Stimulated activated CD8-positive, alpha-beta memory T cell treated with anti-CD3 and anti-CD28 coated beads, Interleukin-7, amount 100 ng/mL, for 1 hour (primary cell): ENCODE results near the gene IER2.

Experiments
- DNase-seq, 2 donors: peaks; one replicate each; pipeline ENCODE4 v3.0.0-alpha.2; 2020; ENCODE audit warnings: low read depth in 2 of 2

The IER2 gene, protein sequence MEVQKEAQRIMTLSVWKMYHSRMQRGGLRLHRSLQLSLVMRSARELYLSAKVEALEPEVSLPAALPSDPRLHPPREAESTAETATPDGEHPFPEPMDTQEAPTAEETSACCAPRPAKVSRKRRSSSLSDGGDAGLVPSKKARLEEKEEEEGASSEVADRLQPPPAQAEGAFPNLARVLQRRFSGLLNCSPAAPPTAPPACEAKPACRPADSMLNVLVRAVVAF

DNA sequence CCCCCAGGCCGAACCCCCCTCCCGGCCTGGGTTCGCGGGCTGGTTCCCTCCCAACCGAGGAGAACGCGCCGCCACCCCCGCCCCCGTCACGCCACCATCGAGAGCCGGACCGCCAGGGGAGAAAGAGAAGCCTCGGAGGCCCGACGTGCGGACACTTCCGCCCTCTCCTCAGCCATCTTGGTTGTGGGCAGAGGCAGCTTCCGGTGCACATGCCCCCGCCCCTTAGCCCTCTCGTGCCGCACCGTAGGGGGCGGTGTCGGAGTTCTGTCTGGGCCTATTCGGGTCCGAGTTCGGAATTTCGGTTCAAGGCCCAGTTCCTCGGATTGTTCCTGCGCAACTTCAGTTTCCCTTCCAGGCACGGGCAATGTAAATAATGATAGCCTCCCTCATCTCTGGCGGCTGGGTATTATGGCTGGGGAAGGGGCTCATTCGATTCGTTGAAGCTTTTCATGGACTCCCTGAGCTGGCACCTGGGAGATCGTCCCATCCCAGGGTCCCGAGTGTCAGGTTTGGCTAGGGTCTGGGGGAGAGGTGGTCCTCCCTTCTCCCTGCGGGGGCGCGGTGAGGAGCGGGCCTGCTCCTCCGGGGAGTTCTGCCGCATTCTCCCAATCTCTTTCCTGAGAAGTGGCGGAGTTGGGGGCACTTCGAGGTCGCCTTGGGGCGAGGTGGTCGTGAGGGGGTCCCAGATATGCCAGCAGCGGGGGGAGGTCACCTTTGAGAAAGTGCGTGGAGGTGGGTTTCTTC, at the start of gene IER2, which contains the start of gene STX10:
IER2 (plus strand) TSS at position 225 of the 744 bp plus-strand sequence. CDS start 2,776 bp downstream, outside the sequence.
STX10 (minus strand) TSS at position 189 of the 744 bp plus-strand sequence. CDS start 202 bp downstream, outside the sequence.
- peak; percentile 84 to 88 for DNase-seq

DNA sequence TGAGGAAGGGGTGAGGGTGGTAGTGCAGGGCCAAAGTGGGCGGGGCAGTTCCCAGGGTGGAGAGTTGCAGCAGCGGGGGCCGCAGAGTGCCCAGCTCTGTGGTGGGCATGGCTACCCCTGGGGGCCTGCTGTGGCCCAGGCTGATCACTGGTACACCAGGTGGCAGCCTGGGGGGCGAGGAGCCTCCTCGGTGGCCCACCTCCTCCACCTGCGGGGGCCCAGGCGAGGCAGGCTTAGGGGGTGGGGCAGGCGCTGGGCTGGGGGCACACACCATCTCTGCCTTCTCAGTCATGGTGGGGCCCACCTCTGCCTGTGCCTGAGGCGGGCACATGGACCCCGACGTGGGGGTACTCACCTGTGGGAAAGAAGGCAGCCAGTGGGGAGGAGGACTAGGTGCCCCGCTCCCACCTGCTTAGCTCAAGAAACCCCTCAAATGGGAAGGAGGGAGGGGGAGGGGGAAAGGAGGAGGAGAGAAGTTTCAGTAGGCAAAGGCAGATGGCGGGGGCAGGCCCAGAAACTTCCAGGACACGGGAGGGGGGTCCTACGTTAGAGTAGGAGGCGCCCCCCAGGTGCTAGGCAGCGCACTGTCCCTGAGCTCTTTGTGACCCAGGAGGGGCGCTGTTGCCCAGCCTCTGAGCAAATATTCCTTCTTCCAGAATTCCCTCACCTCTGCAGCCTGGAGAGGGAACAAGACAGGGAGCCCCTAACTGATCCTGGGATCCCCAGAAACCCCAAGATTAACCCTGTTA, 49.2 kb upstream of the IER2 start:
- DNase-seq: no peak

DNA sequence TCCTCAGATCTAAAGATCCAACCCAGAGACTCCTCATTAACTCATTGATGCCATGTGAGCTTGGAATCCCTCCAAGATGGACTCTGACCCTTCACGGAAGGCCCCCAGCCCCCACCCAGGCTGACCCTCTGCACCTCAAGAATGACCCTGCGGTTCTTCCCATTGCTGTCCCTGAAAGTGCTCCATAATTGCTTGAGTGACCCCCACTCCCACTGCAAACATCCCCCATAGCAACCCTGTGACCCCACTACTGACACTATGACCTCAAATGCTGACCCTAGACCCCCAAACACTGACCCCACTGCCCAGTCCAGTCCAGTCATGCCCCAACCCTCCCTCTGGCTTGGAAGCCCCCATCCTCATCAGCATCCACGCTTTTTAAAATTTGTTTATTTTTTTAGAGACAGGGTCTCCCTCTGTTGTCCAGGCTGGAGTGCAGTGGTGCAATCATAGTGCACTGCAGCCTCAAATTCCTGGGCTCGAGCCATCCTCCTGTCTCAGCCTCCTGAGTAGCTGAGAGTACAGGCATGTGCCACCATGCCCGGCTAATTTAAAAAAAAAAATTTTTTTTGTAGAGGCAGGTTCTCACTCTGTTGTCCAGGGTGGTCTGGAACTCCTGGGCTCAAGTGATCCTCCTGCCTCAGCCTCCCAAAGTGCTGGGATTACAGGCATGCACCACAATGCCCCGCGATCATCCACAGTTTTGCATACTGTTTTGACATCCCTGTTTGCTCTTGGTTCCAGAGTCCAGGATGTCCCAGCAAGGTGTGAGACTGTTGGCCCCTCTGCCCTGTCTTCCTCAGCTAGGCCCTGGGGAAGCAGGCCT, 48.4 kb upstream of the IER2 start:
- no peak for DNase-seq

DNA sequence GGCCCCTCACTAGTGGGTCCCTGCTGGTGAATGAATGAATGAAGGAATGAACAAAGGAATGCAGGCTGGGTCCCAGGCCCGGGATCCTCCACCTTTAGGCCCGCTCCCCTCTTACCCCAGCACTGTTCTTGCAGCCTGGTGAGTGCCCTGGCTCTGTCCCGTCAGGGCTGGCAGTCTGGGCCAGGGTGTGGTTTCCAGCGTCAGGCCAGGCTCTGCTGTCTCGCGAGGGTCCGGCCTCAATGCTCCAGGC, 47.9 kb upstream of the IER2 start:
- DNase-seq: no peak

DNA sequence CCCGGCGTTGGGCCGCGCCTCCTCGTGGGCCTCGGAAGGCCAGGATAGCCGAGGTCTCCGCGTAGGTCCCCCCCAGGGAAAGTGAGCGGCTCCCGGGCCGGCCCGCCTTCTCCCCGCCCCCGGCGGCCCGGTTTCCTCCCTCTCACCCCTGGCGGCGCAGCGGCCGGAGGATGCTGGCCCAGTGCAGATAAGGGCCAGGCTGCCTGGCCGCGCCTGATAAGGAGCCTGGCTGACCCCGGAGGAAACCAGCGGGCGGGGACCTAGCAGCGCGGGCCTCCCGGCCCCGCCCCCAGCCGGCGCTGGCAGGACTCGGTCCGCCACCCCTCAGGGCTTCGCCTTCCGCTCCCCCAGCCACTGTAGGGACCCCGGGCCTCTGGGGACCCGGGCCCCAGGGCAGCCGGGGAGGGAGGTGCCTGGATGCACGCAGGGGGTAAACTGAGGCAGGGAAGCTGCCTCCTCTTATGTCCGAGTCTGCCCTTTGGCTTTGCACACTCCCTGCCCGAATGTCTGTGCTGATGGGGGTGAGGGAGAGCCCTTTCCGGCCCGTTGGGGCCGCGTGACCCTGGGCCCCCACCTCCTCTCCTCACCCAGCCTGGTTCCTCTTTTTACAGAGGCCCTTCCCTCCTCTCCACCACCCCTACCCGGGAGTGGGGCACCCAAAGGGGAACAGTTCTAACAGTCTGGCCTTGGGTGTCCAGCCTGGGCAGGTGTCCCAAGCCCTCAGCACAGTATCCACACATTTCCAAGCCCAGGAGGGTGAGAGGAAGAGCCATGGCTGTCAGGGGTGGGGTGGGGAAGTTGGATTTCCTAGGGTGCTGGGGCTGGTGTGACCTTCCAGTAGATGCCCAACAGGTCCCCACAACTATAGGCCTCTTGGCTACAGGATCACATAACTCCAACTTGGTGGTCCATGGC, 47.3 kb upstream of the IER2 start, which contains the start of gene LYL1:
LYL1 (minus strand) TSS at position 193 of the 915 bp plus-strand sequence. CDS start 1,687 bp downstream, outside the sequence.
- DNase-seq: no peak

DNA sequence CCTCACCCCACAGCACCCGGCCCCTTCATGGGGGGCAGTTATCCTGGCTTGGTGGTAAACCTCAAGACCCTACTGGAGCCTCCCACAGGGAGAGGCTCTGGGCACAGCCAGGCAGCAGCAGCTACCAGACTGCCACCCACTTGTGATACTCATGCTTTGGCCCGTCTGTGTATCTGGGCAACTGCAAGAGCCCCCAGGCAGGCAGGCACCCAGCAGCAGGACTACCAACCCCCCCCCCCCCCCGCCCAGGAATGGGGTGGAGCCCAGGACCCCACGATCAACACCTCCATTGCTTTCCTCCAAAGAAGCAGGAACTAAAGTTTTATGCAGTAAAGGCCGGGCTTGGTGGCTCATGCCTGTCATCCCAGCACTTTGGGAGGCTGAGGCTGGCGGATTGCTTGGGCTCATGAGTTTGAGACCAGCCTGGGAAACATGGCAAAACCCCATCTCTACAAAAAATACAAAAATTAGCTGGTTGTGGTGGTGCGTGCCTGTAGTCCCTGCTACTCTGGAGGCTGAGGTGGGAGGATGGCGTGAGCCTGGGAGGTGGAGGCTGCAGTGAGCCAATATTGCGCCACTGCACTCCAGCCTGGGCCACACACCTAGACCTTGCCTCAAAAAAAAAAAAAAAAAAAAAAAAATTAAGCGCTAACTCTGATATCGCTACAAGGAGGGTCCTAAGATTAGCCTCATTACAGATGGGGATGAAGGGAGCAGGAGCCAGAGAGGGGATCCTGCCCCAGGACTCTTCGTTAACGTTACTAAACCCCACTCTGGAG, 46.4 kb upstream of the IER2 start:
- no peak for DNase-seq

DNA sequence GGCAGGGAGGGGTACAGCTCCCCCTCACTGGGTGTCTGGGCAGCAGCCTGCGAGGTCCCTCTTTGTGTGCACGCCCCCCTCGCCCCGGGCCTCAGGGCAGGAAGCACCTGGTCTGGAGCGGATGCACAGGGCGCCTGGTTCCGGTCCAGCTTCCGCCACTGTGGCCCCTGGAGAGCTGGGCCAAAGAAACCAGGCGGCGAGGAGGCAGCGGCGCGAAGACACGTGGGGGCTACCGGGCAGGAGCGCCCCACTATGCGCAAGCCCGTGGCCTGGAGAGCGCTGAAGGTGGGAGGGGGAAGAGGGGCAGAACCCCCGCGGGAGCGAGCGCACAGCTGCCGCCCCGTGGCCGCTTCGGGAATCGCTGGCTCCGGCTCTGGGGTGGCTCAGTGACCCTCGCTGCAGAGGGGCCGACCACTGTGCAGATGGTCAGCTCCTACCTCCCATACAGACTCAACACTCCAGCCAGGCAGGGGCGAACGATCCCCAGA, 45.8 kb upstream of the IER2 start:
- DNase-seq: peak in 1 of 2 donors; percentile 53

DNA sequence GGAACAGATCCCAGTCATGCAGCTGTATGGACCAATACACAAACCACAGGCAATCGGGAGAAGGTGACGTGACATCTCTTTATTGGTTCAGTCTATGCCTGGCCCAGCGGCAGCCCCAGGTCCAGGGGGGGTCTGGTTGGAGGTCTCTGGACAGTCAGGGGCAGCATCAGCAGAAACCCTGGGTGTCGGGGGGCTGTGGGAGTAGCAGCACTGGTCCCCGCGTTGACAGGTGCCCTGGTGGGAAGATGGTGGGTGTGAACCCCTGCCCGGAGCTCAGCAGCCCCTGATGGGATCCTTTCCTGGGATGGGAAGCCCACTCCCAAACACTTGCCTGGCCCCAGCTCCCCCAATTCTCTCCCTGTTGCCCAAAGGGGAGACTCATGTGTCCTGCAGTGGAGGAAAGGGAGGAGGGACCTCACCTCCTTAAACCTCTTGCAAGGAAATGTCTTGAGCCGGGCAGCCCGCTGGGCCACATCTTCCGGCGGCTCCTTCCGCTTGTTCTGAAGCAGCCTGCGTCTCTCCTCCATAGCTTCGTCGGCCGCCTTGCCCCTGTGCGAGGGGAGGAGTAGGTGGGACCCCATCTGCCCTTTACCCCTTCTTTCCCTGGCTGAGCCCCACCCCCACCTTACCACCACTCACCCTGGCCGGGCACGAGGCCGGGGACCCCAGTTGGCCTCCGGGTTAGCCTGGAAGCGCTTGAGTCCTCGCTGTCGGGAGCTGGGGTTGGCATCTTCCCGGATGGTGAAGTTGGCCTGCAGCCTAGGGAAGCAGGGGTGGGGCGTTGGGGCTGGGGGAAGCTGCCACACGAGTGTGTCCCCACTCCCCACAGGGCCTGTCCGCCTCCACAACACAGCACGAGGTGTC, 45.1 kb upstream of the IER2 start:
- no peak for DNase-seq

DNA sequence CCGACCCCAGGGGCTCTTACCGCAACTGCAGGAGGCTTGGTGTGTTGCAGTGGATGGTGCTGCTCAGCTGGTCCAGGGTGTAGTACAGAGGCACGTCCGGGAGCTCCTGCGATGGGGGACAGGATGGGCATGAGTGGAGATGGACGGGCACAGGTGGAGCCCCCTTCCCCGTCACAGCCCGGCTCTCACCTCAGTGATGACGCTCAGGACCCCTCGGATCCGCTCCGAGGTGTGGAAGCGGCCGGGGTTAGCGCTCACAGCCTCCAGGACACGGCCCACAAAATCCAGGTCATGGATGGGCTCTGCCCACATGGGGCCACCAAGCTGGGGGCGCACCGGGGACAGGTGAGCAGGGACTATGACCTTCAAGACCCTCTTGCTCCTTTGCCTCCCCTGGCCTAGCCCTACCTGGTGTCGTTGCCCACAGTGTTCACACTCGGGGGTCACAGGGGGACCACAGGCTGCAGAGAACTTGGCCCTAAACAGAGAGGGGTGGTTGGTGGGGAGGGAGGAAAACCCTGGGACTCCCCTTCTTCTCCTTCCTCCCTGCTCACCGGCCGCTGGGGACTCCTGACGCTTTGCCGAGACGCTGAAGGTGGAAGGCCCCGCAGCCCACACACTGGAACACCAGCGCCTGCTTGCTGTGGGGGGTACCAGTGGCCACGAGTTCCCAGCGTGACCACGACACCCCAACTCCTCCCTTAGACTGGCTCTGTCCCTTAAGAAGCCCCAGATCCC, 40.7 kb upstream of the IER2 start:
- DNase-seq: no peak

DNA sequence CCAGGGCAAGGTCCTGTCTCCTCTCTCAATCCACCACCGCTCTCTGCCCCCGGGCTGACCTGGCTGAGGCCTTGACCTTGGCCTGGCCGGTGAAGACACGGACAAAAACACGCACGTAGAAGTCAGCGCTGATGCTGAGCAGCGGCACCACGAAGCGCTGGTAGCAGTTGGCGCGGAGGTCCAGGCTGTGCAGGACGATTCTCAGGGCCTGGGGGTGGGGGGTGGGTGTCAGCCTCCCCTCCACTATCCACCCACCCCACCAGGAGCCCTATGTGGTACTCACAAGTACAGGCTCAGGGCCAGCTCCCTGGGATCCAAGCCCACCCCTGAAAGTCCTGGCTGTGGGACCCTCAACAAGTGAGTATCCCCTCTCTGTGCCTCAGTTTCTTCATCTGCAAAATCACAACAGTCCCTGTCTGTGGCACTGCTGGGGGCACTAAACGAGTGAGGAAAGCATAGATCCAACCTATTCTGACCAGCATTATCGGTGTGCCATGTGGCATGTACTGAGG, 40.1 kb upstream of the IER2 start:
- DNase-seq: no peak

DNA sequence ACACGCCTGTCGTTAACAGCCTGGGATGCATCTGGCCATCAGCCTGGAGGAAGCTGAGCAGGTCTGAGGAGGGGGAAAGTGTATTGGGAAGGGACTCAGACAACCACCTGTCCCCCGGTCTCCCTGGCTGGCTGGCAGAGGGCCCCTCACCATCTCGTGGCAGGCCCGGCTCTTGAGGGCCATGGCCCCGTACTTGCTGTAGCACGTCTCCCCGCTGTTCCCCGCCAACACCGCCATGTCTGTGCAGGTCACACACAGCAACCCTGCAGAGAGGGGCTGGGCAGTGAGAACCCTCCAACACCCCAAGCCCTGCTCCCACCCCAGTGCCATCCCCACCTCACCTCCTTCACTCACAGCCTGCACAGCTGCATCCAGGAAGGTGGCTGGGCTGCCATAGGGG, 37.7 kb upstream of the IER2 start:
- DNase-seq: no peak

DNA sequence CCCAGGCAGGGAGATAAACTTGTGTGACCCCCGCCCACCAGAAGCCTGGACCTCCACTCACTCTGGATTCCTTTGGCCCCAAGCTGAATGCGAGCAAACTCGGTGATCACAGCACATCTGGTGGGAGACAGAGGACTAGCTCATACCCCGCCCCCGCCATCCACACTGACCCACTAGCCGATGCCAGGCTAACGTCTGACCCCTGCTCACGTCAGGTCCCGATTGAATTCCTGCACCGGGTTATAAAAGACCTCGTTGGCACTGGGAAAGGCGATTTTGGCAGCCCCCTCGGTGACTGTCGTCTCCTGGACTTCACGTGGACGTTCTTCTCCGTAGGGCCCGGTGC, 34.3 kb upstream of the IER2 start:
- DNase-seq: no peak

DNA sequence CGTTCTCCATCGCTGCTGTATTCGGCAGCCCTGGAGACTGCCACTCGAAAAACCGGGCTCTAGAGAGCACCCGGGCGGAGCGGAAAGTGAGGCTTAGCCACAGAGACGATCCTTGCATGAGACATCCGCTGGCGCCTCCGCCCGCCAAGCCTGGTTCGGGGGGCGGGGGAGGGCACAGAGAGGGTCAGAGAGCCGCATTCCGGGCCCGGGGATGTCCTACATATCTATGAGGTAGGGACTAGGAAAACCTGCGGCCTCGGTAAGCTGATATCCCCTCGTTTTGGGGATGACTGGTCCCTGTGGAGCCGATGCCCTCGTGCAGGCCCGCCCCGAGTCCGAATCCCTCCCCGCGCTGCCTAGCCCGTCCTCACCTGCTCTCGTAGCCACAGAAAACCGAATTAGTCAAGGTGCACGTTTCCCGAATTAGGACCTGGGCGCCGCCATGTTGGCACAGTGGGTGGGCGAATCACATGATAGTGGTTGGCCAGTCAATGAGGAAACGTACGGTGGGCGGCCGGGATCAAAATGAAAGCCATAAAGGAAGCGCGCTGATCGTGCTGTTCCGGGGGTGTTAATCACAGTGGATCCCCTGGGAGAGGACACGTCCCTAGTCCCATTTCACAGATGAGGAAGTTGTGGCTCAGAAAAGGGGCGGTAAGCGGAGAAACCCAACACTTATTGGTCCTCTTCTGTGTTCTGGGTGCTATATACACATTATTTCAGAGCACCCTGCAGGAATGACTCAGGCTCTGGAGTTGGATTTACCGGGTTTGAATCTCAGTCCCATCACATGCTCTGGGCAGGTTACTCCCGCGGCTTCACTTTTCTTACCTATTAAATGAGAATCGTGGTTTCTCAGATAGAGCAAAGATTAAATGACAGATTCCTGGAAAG, 33.7 kb upstream of the IER2 start, which contains the start of gene TRMT1:
TRMT1 (minus strand) TSS at position 459 of the 894 bp plus-strand sequence; CDS start at position 118, 341 bp downstream.
- DNase-seq: peak; percentile 74 to 77

DNA sequence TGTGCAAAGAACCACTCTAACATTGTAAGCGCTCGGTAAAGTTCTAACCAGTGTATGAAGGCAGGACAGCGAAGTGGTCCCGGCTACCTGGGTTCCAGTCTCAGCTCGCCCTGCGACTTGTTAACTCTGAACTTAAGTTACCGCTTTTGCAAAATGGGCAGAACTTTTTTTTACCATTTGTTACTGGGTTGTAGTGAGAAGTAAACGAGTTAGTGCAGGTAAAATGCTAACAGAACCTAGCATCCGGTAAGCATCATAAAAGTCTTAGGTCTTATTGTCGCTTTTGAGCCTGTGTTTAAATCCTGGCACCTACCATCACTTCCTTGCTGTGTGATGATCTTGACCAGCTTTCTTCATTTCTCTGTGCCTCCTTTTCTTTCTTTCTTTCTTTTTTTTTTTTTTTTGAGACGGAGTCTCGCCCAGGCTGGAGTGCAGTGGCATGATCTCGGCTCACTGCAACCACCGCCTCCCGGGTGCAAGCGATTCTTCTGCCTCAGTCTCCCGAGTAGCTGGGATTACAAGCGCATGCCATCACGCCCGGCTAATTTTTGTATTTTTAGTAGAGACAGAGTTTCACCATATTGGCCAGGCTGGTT, 32.9 kb upstream of the IER2 start:
- DNase-seq: no peak

DNA sequence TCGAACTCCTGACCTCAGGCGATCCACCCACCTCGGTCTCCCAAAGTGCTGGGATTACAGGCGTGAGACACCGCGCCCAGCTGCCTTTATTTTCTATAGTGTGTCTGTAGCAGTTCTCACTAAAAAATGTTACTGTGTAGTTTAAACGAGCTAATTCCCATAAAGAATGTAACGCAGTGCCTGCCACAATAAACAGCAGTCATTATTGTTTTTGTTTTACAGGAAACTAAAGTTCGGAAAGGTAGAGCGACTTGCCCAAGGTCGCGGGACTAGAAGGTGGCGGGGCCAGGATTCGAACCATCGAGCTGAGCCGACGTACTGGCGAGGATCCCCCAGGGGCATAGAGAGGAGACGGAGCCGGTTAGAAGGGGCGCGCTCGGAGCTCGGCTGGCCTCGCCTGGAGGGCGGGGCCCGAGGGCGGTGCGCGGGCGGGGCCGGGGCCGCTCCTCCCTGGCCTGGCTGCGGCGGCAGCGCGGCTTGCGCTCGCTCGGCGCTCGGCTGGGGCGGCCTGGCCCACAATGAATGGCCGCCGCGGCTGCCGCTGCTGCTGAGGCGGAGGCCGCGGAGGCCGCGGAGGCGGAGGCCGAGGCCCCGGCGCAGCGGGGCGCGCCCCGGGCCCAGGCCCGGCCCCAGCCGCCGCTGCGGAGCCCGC, 32.3 kb upstream of the IER2 start, which contains the start of gene NACC1:
NACC1 (plus strand) TSS at position 493 of the 652 bp plus-strand sequence. CDS start 16,944 bp downstream, outside the sequence.
- peak; percentile 71 to 79 for DNase-seq
